Right atrium auricular region (tissue), 2 donors: ENCODE data around the gene ZNFX1. TPM values are rescaled to one million over a fixed set of nuclear protein-coding genes. Genes with fewer than 3 reads are reported as not detected.

Experiments
- DNase-seq: peaks from one replicate; pipeline ENCODE4 v3.0.0-alpha.2; 2019; ENCODE audit warnings: low spot score
- H3K27ac ChIP-seq, 2 donors: fragments of 200-600 bp; sonication (generic); 1 replicate in 1 of 2; 2 replicates in 1 of 2; pipeline ENCODE4 v1.5.1; 2016 to 2019
- H3K27me3 ChIP-seq, 2 donors: fragments of 200-600 bp; sonication (generic); one replicate each; pipeline versions ENCODE4 v1.5.1 to v1.6.0; 2017 to 2019
- H3K36me3 ChIP-seq: fragments of 200-600 bp; sonication (generic); one replicate; pipeline ENCODE4 v1.5.1; 2016
- H3K4me1 ChIP-seq, 2 donors: fragments of 200-600 bp; sonication (generic); one replicate each; pipeline versions ENCODE4 v1.5.1 to v1.6.0; 2017 to 2019
- H3K4me3 ChIP-seq, 2 donors: fragments of 200-600 bp; sonication (generic); 1 replicate in 1 of 2; 2 replicates in 1 of 2; pipeline ENCODE4 v1.5.1; 2017 to 2019; ENCODE audit warnings: mild to moderate bottlenecking in 1 of 2, moderate library complexity in 1 of 2
- H3K9me3 ChIP-seq, 2 donors: fragments of 200-600 bp; sonication (generic); one replicate each; pipeline ENCODE4 v1.5.1; 2019
- total RNA-seq, 2 donors: library from RNA; depleted of rRNA; stranded (reverse); fragments of >200 nt; gene quantifications; one replicate each; pipeline ENCODE4 v1.1.0, GENCODE V29; 2016
- TF ChIP-seq, protein P1 (sequence below), 2 donors: fragments of 200-600 bp; sonication (generic); IDR thresholded peaks; one replicate each; pipeline ENCODE4 v1.5.1; 2019; ENCODE audit warnings: antibody characterized with exemption in 2 of 2

The ZNFX1 gene
- total RNA-seq, 2 donors from 2014 or later: 20.7 to 33.6 TPM

DNA sequence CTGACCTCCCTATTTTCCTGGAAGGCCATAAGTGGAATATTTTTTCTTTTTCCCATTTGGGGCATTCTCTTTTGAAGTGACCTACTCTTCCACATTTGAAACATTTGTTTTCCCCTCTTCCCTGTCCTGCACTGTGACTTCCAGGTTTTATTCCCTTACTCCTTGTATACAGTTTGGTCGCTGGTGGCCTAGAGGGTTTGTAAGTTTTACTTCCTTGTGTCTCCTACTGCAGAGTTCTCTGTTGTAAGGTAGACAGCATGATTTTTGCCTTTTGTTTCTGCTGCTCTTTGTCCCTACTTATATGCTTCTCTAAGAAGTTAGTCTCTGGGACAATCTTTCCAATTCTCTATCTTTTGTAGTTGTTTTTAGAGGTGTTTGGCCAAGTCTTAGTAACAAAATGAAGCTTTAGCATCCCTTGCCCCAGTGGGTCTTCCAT lies 7.4 kb upstream of the ZNFX1 start:
- H3K9me3 ChIP-seq: peaks cover 5 to 40% of the 10 kb centered on the region in 2 donors
- H3K4me1 ChIP-seq: peaks cover 0 to 16% of the 10 kb centered on the region in 2 donors

DNA sequence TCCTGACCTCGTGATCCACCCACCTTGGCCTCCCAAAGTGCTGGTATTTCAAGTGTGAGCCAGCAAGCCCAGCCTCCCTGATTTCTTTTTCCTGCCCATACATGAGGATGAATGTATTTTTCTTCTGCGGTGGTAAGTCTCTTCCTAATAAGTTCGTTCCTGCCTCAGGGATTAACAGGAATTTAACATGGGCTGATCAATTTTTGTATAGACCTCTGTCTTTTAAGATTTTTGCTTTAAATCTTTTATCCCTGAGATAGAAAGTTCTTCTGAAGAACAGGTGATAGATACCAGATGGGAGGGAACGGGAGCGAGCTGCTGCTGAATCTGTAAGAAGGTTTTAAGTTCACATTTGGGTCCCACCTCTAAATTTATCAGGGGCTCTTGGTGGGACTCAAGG lies 7.0 kb upstream of the ZNFX1 start:
- Histone ChIP-seq H3K4me1 (peaks cover 0 to 20% of the 10 kb centered on the region in 2 donors), H3K36me3 (peaks cover 100% of the 10 kb centered on the region), H3K4me3 (no peak overlapping the region), H3K27ac (no peak overlapping the region), H3K9me3 (peaks cover 5 to 41% of the 10 kb centered on the region in 2 donors), H3K27me3 (no peaks in the 10 kb centered on the region)
- no peak for DNase-seq
- TF ChIP-seq, protein P1, sequence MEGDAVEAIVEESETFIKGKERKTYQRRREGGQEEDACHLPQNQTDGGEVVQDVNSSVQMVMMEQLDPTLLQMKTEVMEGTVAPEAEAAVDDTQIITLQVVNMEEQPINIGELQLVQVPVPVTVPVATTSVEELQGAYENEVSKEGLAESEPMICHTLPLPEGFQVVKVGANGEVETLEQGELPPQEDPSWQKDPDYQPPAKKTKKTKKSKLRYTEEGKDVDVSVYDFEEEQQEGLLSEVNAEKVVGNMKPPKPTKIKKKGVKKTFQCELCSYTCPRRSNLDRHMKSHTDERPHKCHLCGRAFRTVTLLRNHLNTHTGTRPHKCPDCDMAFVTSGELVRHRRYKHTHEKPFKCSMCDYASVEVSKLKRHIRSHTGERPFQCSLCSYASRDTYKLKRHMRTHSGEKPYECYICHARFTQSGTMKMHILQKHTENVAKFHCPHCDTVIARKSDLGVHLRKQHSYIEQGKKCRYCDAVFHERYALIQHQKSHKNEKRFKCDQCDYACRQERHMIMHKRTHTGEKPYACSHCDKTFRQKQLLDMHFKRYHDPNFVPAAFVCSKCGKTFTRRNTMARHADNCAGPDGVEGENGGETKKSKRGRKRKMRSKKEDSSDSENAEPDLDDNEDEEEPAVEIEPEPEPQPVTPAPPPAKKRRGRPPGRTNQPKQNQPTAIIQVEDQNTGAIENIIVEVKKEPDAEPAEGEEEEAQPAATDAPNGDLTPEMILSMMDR (IDR thresholded peaks at IDR 0.05): no peak

More for the DNA sequence above, 7.4 kb upstream of the ZNFX1 start:
- Histone ChIP-seq H3K4me3 (no peak overlapping the region), H3K36me3 (peaks cover 100% of the 10 kb centered on the region), H3K27me3 (no peaks in the 10 kb centered on the region), H3K27ac (no peak overlapping the region)
- DNase-seq: no peak
- TF ChIP-seq, protein P1 (IDR thresholded peaks at IDR 0.05): no peak

DNA sequence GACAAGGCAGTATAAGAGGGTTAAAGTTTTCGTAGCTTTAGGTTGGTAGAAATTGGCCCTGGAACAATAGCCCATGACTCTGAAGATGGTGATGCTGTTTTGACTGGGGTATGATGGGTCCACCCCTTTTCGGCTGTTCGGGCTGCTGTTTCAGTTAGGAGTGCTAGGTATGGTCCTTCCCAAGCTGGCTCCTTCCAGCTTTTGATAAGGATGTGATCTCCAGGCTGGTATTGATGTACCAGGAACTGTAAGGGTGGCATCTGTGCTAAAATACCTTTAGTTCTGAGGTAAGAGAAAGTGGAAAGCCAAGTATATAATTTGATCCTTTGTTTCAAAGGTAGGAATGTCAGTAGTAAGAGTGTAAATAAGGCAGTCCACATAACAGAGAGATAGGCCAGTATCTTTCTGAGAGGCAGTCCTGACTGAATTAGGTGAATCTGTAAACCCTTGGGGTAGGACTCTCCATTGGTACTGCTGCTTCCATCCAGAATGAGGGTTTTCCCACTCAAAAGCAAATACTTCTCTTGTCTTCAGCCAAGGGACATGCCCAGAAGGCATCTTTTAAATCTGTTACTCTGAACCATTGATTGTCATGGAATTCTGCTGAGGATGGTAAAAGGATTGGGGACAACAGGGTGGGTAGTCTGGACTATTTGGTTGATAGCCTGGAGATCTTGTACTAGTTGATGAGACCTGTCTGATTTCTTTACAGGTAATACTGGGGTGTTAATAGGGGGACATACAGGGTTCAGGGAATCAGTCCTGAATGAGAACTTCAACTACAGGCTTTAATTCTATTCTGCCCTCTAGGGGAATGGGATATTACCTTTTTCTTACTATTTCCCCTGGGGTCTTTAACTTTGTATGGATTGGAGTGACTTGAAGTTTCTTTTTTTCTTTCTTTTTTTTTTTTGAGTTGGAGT lies 6.1 kb upstream of the ZNFX1 start:
- Histone ChIP-seq H3K4me3 (no peak overlapping the region), H3K4me1 (peaks cover 0 to 28% of the 10 kb centered on the region in 2 donors), H3K27ac (no peak overlapping the region), H3K9me3 (peaks cover 5 to 41% of the 10 kb centered on the region in 2 donors), H3K27me3 (no peaks in the 10 kb centered on the region), H3K36me3 (peaks cover 94% of the 10 kb centered on the region)
- TF ChIP-seq, protein P1 (IDR thresholded peaks at IDR 0.05): no peak
- no peak for DNase-seq

DNA sequence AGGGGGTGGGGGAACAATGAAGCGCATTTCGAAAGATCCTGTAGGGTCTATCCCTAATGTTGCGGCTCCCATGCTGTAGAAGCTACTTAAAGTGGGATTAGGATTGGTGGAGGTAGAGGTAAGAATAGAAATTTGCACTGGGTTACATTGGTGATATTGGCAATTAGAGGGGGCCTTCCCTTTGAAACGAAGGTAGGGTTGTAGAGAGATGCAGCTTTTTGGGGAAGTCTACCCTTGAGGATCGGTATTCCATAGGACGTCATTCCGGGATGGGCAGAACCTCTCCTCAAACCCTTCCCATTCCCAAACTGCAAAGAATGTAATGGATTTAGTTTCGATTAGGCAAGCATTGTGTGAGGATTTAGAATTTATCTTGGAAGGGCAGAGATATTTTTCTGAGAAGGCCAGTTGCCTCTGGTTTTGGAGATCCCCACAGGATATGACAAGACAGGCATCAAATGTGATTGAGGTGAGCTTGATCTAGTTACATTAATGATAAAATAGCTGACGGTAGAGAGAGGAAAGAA lies 5.4 kb upstream of the ZNFX1 start:
- TF ChIP-seq, protein P1 (IDR thresholded peaks at IDR 0.05): no peak
- Histone ChIP-seq H3K4me3 (no peak overlapping the region), H3K9me3 (peaks cover 5 to 41% of the 10 kb centered on the region in 2 donors), H3K36me3 (peaks cover 86% of the 10 kb centered on the region), H3K27ac (no peak overlapping the region), H3K4me1 (peaks cover 0 to 31% of the 10 kb centered on the region in 2 donors), H3K27me3 (no peaks in the 10 kb centered on the region)
- no peak for DNase-seq

DNA sequence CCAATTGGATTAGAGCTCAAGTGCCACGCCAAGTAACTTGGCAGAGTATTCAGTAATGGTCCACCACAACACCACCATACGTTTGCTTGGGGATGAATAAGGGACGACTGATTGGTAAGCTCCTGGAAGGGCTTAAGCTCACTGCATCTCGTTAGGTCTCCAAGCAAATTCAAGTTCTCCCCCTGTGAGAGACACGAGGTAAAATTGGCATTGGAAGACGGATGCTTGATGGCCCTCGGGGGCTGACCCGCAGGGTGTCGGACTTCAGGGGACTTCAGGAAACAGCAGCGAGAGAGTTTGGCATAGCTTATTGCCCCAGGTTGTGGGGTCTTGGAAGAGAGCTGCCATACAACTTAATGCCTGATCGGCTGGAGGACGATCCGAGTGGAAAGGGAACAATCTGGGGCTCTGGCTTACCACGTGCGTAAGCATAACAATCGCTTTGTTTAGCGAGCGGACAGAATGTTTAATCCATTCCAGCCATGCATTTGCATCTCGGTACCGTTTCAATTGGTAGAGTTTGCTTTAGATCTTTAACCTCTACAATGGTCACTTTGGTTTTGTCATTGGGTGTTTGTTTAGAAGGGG lies 4.8 kb upstream of the ZNFX1 start:
- H3K4me3 ChIP-seq: no peak overlapping the region
- peaks cover 81% of the 10 kb centered on the region for H3K36me3 ChIP-seq
- no peak overlapping the region for H3K27ac ChIP-seq
- no peak for DNase-seq
- H3K9me3 ChIP-seq: peaks cover 5 to 40% of the 10 kb centered on the region in 2 donors
- TF ChIP-seq, protein P1 (IDR thresholded peaks at IDR 0.05): no peak
- H3K27me3 ChIP-seq: no peaks in the 10 kb centered on the region
- peaks cover 0 to 31% of the 10 kb centered on the region in 2 donors for H3K4me1 ChIP-seq
